IPS-18a (cell line): ENCODE measurements around the gene CHMP4B.

Source experiments
- H3K27ac ChIP-seq: one replicate; pipeline ENCODE4 v1.5.1; 2013; ENCODE audit warnings: low read length
- H3K27me3 ChIP-seq: one replicate; pipeline ENCODE4 v1.6.1; 2013; ENCODE audit warnings: mild to moderate bottlenecking, low read length; ENCODE audit not compliant: control insufficient read depth, insufficient read depth
- H3K36me3 ChIP-seq: one replicate; pipeline ENCODE4 v1.6.1; 2013; ENCODE audit warnings: low read depth, low read length; ENCODE audit not compliant: control insufficient read depth
- H3K4me1 ChIP-seq: one replicate; pipeline ENCODE4 v1.6.1; 2013; ENCODE audit warnings: low read depth, low read length; ENCODE audit not compliant: control insufficient read depth
- H3K4me3 ChIP-seq: one replicate; pipeline ENCODE4 v1.5.1; 2013; ENCODE audit warnings: low read length
- H3K9ac ChIP-seq: one replicate; pipeline ENCODE4 v1.6.1; 2013; ENCODE audit warnings: mild to moderate bottlenecking, low read length, moderate library complexity
- H3K9me3 ChIP-seq: one replicate; pipeline ENCODE4 v1.6.1; 2013; ENCODE audit warnings: low read depth, low read length; ENCODE audit not compliant: control insufficient read depth

CHMP4B gene, protein sequence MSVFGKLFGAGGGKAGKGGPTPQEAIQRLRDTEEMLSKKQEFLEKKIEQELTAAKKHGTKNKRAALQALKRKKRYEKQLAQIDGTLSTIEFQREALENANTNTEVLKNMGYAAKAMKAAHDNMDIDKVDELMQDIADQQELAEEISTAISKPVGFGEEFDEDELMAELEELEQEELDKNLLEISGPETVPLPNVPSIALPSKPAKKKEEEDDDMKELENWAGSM

DNA sequence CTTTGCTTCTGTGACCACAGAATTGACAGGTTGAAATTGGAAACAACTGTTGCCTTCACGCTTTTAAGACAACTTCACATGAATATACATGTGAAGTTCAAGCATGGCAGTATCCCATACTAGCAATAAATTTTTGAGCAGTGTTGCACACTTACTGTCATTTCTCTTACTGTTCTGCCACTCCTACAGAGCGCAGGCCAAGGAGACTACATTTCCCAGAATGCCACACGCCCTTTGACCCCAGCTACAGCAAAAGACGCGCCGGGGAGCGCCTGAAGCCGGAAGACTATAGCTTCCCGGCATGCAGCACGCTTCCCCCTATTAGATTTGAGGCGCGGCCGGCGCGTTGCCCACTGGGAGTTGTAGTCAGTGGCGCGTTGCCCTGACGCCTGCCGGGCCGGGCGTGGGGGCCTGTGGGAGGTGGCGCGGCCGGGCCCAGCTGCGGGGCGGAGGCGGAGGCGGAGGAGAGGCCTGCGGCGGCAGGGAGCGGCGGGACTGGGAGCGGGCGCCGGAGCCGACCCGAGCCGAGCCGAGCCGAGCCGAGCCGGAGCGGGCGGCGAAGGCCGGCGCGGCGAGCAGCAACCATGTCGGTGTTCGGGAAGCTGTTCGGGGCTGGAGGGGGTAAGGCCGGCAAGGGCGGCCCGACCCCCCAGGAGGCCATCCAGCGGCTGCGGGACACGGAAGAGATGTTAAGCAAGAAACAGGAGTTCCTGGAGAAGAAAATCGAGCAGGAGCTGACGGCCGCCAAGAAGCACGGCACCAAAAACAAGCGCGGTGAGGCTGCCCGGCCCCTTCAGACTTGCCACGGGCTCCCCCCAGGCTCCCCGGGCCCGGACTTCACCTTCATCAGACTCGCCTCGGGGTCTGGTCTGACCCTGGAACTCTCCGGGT is at the start of gene CHMP4B:
TSS of gene CHMP4B (plus strand) at position 464 of the 891 bp plus-strand sequence. CDS start at position 585, 121 bp downstream.
- peak within 1 kb of the TSS; percentile 41 for H3K27ac ChIP-seq
- H3K4me1 ChIP-seq = peaks cover 6% of the 10 kb centered on the region
- H3K4me3 ChIP-seq = peak within 1 kb of the TSS; percentile 90
- H3K9me3 ChIP-seq = no peaks in the 10 kb centered on the region
- H3K27me3 ChIP-seq = no peaks in the 10 kb centered on the region
- H3K9ac ChIP-seq = peak within 1 kb of the TSS; percentile 87
- H3K36me3 ChIP-seq = no peaks in the 10 kb centered on the region

DNA sequence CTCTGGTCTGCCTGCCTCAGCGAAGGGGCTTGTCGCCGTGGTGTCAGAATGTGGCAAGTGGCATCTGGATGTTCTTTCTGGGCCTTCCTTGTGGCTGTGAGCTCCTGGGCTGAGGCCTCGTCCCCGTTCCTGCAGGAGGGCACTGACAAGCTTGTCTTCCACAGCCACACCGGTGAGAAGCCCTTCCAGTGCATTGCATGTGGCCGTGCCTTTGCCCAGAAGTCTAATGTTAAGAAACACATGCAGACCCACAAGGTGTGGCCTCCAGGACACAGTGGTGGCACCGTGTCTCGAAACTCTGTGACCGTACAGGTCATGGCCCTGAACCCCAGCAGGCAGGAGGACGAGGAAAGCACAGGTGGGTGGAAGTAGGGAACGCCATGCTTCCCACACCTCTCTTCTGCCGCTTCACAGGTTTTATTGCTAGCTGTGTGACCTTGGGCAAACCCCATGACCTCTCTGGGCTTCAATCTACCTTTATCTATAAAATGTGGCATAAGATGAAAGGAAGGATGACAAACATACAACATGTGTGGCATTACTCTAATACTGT is 49.4 kb upstream of the CHMP4B start:
- Histone ChIP-seq H3K9ac (no peak overlapping the region), H3K27ac (no peak overlapping the region), H3K4me1 (no peaks in the 10 kb centered on the region), H3K36me3 (peaks cover 3% of the 10 kb centered on the region), H3K4me3 (no peak overlapping the region), H3K9me3 (no peaks in the 10 kb centered on the region), H3K27me3 (no peaks in the 10 kb centered on the region)

DNA sequence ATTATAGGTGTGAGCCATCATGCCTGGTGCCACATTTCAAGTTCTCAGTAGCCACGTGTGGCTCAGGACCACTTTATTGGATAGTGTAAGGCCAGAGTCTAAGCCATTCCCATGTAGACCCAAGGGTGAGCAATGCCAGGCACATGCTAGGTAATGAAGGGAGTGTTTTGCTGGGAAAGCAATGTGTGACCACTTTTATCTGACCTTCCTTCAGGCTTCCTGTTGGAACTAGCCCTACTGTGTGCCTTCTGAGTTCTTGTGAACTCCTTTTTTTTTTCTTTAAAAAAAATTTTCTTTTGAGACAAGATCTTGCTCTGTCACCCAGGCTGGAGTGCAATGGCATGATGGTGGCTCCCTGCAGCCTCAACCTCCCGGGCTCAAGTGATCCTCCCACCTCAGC is 46.0 kb upstream of the CHMP4B start:
- H3K9ac ChIP-seq = no peak overlapping the region
- H3K4me3 ChIP-seq = no peak overlapping the region
- no peaks in the 10 kb centered on the region for H3K27me3 ChIP-seq
- H3K36me3 ChIP-seq = peaks cover 6% of the 10 kb centered on the region
- no peak overlapping the region for H3K27ac ChIP-seq
- no peaks in the 10 kb centered on the region for H3K4me1 ChIP-seq
- H3K9me3 ChIP-seq = no peaks in the 10 kb centered on the region

DNA sequence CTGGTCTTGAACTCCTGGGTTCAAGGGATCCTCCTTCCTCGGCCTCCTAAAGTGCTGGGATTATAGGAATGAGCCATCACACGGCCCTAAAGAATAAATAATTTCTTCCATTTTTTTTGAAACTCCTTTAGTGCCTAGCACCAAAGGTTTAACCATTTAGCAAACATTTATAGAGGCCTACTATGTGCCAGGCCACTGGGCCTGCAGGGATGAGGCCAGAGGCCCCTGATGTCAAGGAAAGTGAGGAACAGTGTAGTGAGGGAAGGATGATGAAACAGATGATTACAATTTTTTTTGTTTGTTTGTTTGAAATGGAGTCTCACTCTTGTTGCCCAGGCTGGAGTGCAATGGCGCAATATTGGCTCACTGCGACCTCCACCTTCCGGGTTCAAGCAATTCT is 45.6 kb upstream of the CHMP4B start:
- Histone ChIP-seq H3K4me1 (no peaks in the 10 kb centered on the region), H3K4me3 (no peak overlapping the region), H3K27me3 (no peaks in the 10 kb centered on the region), H3K36me3 (peaks cover 6% of the 10 kb centered on the region), H3K9ac (no peak overlapping the region), H3K27ac (no peak overlapping the region), H3K9me3 (no peaks in the 10 kb centered on the region)

DNA sequence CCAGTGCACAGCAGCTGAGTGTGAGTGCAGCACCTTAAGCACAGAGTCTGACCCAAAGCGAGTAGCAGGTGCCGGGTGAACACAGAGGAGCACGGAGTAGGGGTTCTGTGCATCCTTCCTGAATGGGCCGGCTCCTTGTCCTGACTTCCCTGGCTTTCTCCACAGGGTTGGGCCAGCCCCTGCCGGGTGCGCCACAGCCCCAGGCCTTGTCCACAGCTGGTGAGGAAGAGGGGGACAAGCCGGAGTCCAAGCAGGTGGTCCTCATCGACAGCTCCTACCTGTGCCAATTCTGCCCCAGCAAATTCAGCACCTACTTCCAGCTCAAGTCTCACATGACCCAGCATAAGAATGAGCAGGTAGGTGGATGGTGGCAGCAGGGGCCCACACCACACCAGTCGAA is 44.5 kb upstream of the CHMP4B start:
- H3K9me3 ChIP-seq = no peaks in the 10 kb centered on the region
- no peak overlapping the region for H3K27ac ChIP-seq
- no peak overlapping the region for H3K4me3 ChIP-seq
- H3K27me3 ChIP-seq = no peaks in the 10 kb centered on the region
- peaks cover 6% of the 10 kb centered on the region for H3K36me3 ChIP-seq
- no peak overlapping the region for H3K9ac ChIP-seq
- H3K4me1 ChIP-seq = no peaks in the 10 kb centered on the region

DNA sequence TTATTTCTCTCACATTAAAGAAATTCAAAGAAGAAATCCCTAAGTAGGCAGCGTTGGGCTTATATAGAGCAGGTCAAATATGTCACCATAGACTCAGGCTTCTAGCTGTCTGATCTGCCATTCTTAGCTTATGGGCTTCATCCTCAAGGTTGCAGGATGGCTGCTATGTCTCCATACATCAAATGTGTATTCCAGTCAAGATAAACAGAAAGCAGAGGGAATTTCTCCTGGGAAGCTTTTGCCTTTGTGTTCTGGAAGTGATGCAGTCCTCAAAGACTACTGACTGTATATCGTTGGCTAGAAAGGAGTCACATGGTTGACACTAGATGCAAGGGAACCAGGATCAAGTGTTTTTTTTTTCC is 43.4 kb upstream of the CHMP4B start:
- Histone ChIP-seq H3K9ac (no peak overlapping the region), H3K4me3 (no peak overlapping the region), H3K4me1 (no peaks in the 10 kb centered on the region), H3K27ac (no peak overlapping the region), H3K27me3 (no peaks in the 10 kb centered on the region), H3K36me3 (peaks cover 6% of the 10 kb centered on the region), H3K9me3 (no peaks in the 10 kb centered on the region)

DNA sequence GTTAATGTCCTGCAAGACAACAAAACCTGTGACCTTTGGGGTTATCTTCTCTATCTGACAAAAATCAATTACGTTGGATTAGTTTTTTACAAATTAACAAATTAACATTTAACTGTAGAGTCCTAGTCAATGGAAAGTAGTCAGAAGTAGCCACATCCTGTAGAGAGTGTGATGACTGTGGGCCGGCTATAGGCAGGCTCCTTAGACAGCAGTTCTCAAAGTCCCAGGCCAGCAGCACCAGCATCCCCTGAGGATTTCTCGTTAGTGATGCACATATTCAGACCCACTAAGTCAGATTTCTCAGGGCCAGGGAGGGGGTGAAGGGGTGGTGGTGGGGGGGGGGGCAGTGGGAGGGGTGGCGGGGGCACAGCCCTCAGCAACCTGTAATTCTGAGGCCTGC is 42.1 kb upstream of the CHMP4B start:
- H3K27me3 ChIP-seq = no peaks in the 10 kb centered on the region
- H3K4me1 ChIP-seq = no peaks in the 10 kb centered on the region
- H3K9ac ChIP-seq = no peak overlapping the region
- H3K27ac ChIP-seq = no peak overlapping the region
- H3K36me3 ChIP-seq = peaks cover 6% of the 10 kb centered on the region
- H3K9me3 ChIP-seq = no peaks in the 10 kb centered on the region
- H3K4me3 ChIP-seq = no peak overlapping the region

DNA sequence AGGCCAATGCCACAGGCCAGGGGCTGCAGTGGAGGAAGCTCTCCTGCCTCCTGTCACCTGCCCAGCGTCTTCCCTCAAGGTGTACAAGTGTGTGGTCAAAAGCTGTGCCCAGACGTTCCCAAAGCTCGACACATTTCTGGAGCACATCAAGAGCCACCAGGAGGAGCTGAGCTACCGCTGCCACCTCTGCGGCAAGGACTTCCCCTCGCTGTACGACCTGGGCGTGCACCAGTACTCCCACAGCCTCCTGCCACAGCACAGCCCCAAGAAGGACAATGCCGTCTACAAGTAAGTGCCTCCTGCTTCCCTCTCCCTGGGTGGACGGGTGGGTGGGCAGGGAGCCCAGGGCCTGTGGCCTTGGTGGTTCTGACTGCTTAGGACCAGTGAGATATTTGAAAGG is 41.1 kb upstream of the CHMP4B start:
- Histone ChIP-seq H3K27ac (no peak overlapping the region), H3K9ac (no peak overlapping the region), H3K4me1 (no peaks in the 10 kb centered on the region), H3K4me3 (no peak overlapping the region), H3K27me3 (no peaks in the 10 kb centered on the region), H3K9me3 (no peaks in the 10 kb centered on the region), H3K36me3 (peaks cover 6% of the 10 kb centered on the region)

DNA sequence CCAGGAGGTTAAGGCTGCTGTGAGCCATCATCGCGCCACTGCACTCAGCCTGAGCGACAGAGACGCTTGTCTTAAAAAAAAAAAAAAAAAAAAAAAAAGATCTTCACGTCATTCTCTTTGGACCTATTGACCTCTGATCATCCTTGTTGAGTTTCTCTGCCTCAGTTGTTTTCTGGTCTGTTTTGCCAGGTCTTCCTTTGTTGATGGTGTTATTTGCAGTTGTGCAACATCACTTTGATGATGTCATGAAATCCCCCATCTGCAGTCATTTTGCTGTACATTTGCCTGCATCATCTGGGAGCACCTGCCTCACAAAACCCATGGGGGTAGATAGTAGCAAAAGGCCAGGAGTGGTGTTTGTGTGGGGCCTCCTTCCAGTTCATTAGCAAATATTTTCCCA is 39.2 kb upstream of the CHMP4B start:
- H3K27ac ChIP-seq = no peak overlapping the region
- H3K27me3 ChIP-seq = no peaks in the 10 kb centered on the region
- no peak overlapping the region for H3K4me3 ChIP-seq
- peaks cover 6% of the 10 kb centered on the region for H3K36me3 ChIP-seq
- no peak overlapping the region for H3K9ac ChIP-seq
- H3K9me3 ChIP-seq = no peaks in the 10 kb centered on the region
- H3K4me1 ChIP-seq = no peaks in the 10 kb centered on the region

DNA sequence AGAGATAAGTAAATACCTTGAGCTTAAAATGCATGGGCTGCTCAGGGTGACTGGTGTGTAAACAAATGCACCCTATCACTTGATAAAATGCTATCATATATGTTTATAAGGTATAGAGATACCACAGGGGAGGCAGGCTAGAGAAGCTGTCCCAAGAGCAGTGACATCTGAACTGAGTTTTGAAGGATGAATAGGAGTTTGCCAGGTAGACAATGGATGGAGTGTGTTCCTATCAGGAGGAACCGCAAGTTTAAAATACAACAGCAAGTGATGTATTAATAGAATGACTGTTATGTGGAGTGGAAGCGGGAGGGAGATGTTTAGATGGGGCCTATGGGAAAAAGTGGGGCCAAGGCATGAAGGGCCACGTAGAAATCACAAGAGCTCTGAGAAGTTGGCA is 38.7 kb upstream of the CHMP4B start:
- no peak overlapping the region for H3K4me3 ChIP-seq
- no peak overlapping the region for H3K27ac ChIP-seq
- peaks cover 6% of the 10 kb centered on the region for H3K36me3 ChIP-seq
- H3K4me1 ChIP-seq = no peaks in the 10 kb centered on the region
- H3K9ac ChIP-seq = no peak overlapping the region
- H3K27me3 ChIP-seq = no peaks in the 10 kb centered on the region
- H3K9me3 ChIP-seq = no peaks in the 10 kb centered on the region

DNA sequence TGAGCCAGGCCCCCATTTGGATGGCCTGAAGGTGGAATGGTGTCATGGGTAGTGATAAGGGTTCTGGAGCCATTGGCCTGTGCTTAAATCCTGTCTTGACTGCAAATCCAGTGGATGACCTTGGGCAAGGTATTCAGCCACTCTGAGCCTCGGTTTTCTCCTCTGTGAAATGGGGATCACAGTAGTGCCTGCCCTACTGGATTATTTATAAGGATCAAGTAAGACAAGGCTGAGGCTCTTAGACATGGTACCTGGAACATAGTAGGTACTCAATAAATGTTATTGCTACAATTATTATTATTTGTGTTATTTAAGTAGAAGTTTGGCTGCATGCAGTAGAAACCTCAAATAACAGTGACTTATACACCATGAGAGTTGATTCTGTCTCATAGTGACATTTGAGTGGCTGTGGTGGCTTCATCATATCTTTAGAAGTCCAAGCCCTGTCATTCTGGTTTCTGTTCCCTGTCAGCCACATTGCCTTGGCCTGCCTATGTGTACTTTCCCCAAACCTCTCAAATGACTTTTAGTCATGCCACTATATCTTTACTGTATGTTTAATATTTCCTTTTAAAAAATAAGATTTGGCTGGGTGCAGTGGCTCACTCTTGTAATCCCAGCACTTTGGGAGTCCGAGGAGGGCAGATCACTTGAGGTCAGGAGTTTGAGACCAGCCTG is 37.6 kb upstream of the CHMP4B start:
- no peak overlapping the region for H3K27ac ChIP-seq
- H3K4me1 ChIP-seq = no peaks in the 10 kb centered on the region
- no peak overlapping the region for H3K9ac ChIP-seq
- peaks cover 3% of the 10 kb centered on the region for H3K36me3 ChIP-seq
- no peaks in the 10 kb centered on the region for H3K9me3 ChIP-seq
- no peak overlapping the region for H3K4me3 ChIP-seq
- H3K27me3 ChIP-seq = no peaks in the 10 kb centered on the region
